HepG2 (cell line): ENCODE results near the gene MYOF. TPM values are rescaled to one million over a fixed set of nuclear protein-coding genes. Genes with fewer than 3 reads are reported as not detected.

Experiments
- ATF1 ChIP-seq: IDR thresholded peaks from 2 replicates; pipeline ENCODE4 v1.6.1; 2016; ENCODE audit warnings: mild to moderate bottlenecking, control low read depth
- JUNB ChIP-seq: sonication (generic); formaldehyde crosslinking; IDR thresholded peaks from 2 replicates; pipeline ENCODE4 v1.8.0; 2022; ENCODE audit warnings: missing genetic modification reagents, mild to moderate bottlenecking, borderline replicate concordance
- MTA1 ChIP-seq: sonication (generic); formaldehyde crosslinking; IDR thresholded peaks from 2 replicates; pipeline ENCODE4 v1.4.0; 2020; ENCODE audit warnings: missing genetic modification reagents, mild to moderate bottlenecking, borderline replicate concordance
- MTA3 ChIP-seq: sonication (generic); formaldehyde crosslinking; IDR thresholded peaks from 2 replicates; pipeline ENCODE4 v1.4.0; 2020; ENCODE audit warnings: missing genetic modification reagents
- SCMH1 ChIP-seq: sonication (generic); formaldehyde crosslinking; IDR thresholded peaks from 2 replicates; pipeline ENCODE4 v1.9.0; 2021; ENCODE audit warnings: missing genetic modification reagents, mild to moderate bottlenecking, borderline replicate concordance
- ZNF160 ChIP-seq: sonication (generic); formaldehyde crosslinking; IDR thresholded peaks from 2 replicates; pipeline ENCODE4 v1.8.0; 2022; ENCODE audit warnings: mild to moderate bottlenecking, inconsistent platforms, missing genetic modification reagents
- ZNF782 ChIP-seq: sonication (generic); formaldehyde crosslinking; IDR thresholded peaks from 2 replicates; pipeline ENCODE4 v1.4.0; 2020; ENCODE audit warnings: missing genetic modification reagents, mild to moderate bottlenecking, borderline replicate concordance
- polyA plus RNA-seq, 8 experiments: library from polyadenylated mRNA; depleted of rRNA in 3 of 8; stranded (reverse) in 7 of 8; unstranded in 1 of 8; fragments of >200 nt; fragmentation: Illumina TruSeq in 4 of 8; extraction: Trizol in 4 of 8; gene quantifications; 2 replicates each; pipeline versions ENCODE4 v1.2.1 to v1.2.3, GENCODE V29; 2011 to 2016; ENCODE audit warnings: low read depth in 4 of 8, missing spikeins in 1 of 8, mixed read lengths in 1 of 8; ENCODE audit not compliant: insufficient read depth in 1 of 8
- total RNA-seq, 5 experiments: library from RNA; depleted of rRNA; stranded (reverse); fragments of >200 nt; fragmentation: Illumina TruSeq; extraction: Trizol; gene quantifications; 2 replicates each; pipeline ENCODE4 v1.2.3, GENCODE V29; 2016; ENCODE audit warnings: low read depth in 1 of 5
- TF ChIP-seq, protein P1 (sequence below): sonication (generic); formaldehyde crosslinking; IDR thresholded peaks from 2 replicates; pipeline ENCODE4 v1.4.0; 2020; ENCODE audit warnings: missing genetic modification reagents, borderline replicate concordance
- TF ChIP-seq, protein P2 (sequence below): sonication (generic); formaldehyde crosslinking; IDR thresholded peaks from 2 replicates; pipeline ENCODE4 v1.4.0; 2020; ENCODE audit warnings: missing genetic modification reagents
- TF ChIP-seq, protein P3 (sequence below): IDR thresholded peaks from 2 replicates; pipeline ENCODE4 v1.4.0; 2020; ENCODE audit warnings: mild to moderate bottlenecking, missing genetic modification reagents
- TF ChIP-seq, protein P4 (sequence below): fragments of 450-650 bp; IDR thresholded peaks from 2 replicates; pipeline ENCODE4 v1.6.1; 2016
- TF ChIP-seq, protein P5 (sequence below): sonication (generic); formaldehyde crosslinking; IDR thresholded peaks from 2 replicates; pipeline ENCODE4 v1.5.0; 2020; ENCODE audit warnings: missing genetic modification reagents
- TF ChIP-seq, protein P6 (sequence below): sonication (generic); formaldehyde crosslinking; IDR thresholded peaks from 2 replicates; pipeline ENCODE4 v1.5.1; 2020; ENCODE audit warnings: missing genetic modification reagents, mild to moderate bottlenecking, borderline replicate concordance

The MYOF gene
- total and polyA plus RNA-seq, 2 of the 13 experiments (the other 11 are each of a cell fraction or from before 2014, with no cell fraction given): 0.18 to 0.42 TPM

- TF ChIP-seq, protein P1, sequence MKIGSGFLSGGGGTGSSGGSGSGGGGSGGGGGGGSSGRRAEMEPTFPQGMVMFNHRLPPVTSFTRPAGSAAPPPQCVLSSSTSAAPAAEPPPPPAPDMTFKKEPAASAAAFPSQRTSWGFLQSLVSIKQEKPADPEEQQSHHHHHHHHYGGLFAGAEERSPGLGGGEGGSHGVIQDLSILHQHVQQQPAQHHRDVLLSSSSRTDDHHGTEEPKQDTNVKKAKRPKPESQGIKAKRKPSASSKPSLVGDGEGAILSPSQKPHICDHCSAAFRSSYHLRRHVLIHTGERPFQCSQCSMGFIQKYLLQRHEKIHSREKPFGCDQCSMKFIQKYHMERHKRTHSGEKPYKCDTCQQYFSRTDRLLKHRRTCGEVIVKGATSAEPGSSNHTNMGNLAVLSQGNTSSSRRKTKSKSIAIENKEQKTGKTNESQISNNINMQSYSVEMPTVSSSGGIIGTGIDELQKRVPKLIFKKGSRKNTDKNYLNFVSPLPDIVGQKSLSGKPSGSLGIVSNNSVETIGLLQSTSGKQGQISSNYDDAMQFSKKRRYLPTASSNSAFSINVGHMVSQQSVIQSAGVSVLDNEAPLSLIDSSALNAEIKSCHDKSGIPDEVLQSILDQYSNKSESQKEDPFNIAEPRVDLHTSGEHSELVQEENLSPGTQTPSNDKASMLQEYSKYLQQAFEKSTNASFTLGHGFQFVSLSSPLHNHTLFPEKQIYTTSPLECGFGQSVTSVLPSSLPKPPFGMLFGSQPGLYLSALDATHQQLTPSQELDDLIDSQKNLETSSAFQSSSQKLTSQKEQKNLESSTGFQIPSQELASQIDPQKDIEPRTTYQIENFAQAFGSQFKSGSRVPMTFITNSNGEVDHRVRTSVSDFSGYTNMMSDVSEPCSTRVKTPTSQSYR (CRISPR knock-in tag): no peak
- TF ChIP-seq, protein P2, sequence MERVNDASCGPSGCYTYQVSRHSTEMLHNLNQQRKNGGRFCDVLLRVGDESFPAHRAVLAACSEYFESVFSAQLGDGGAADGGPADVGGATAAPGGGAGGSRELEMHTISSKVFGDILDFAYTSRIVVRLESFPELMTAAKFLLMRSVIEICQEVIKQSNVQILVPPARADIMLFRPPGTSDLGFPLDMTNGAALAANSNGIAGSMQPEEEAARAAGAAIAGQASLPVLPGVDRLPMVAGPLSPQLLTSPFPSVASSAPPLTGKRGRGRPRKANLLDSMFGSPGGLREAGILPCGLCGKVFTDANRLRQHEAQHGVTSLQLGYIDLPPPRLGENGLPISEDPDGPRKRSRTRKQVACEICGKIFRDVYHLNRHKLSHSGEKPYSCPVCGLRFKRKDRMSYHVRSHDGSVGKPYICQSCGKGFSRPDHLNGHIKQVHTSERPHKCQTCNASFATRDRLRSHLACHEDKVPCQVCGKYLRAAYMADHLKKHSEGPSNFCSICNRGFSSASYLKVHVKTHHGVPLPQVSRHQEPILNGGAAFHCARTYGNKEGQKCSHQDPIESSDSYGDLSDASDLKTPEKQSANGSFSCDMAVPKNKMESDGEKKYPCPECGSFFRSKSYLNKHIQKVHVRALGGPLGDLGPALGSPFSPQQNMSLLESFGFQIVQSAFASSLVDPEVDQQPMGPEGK (CRISPR knock-in tag): no peak
- TF ChIP-seq JUNB (CRISPR knock-in tag) (no peak), MTA1 (CRISPR knock-in tag) (no peak), MTA3 (CRISPR knock-in tag) (no peak), SCMH1 (CRISPR knock-in tag) (no peak), ZNF782 (CRISPR knock-in tag) (no peak), ZNF160 (CRISPR knock-in tag) (no peak), ATF1 (CRISPR knock-in tag) (peak; percentile 66)
- TF ChIP-seq, protein P3, sequence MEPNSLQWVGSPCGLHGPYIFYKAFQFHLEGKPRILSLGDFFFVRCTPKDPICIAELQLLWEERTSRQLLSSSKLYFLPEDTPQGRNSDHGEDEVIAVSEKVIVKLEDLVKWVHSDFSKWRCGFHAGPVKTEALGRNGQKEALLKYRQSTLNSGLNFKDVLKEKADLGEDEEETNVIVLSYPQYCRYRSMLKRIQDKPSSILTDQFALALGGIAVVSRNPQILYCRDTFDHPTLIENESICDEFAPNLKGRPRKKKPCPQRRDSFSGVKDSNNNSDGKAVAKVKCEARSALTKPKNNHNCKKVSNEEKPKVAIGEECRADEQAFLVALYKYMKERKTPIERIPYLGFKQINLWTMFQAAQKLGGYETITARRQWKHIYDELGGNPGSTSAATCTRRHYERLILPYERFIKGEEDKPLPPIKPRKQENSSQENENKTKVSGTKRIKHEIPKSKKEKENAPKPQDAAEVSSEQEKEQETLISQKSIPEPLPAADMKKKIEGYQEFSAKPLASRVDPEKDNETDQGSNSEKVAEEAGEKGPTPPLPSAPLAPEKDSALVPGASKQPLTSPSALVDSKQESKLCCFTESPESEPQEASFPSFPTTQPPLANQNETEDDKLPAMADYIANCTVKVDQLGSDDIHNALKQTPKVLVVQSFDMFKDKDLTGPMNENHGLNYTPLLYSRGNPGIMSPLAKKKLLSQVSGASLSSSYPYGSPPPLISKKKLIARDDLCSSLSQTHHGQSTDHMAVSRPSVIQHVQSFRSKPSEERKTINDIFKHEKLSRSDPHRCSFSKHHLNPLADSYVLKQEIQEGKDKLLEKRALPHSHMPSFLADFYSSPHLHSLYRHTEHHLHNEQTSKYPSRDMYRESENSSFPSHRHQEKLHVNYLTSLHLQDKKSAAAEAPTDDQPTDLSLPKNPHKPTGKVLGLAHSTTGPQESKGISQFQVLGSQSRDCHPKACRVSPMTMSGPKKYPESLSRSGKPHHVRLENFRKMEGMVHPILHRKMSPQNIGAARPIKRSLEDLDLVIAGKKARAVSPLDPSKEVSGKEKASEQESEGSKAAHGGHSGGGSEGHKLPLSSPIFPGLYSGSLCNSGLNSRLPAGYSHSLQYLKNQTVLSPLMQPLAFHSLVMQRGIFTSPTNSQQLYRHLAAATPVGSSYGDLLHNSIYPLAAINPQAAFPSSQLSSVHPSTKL (CRISPR knock-in tag): peak; percentile 39; the same call in 1 of the 2 replicates
- TF ChIP-seq, protein P4, sequence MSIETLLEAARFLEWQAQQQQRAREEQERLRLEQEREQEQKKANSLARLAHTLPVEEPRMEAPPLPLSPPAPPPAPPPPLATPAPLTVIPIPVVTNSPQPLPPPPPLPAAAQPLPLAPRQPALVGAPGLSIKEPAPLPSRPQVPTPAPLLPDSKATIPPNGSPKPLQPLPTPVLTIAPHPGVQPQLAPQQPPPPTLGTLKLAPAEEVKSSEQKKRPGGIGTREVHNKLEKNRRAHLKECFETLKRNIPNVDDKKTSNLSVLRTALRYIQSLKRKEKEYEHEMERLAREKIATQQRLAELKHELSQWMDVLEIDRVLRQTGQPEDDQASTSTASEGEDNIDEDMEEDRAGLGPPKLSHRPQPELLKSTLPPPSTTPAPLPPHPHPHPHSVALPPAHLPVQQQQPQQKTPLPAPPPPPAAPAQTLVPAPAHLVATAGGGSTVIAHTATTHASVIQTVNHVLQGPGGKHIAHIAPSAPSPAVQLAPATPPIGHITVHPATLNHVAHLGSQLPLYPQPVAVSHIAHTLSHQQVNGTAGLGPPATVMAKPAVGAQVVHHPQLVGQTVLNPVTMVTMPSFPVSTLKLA: no peak
- TF ChIP-seq, protein P5, sequence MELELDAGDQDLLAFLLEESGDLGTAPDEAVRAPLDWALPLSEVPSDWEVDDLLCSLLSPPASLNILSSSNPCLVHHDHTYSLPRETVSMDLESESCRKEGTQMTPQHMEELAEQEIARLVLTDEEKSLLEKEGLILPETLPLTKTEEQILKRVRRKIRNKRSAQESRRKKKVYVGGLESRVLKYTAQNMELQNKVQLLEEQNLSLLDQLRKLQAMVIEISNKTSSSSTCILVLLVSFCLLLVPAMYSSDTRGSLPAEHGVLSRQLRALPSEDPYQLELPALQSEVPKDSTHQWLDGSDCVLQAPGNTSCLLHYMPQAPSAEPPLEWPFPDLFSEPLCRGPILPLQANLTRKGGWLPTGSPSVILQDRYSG (CRISPR knock-in tag): no peak
- TF ChIP-seq, protein P6, sequence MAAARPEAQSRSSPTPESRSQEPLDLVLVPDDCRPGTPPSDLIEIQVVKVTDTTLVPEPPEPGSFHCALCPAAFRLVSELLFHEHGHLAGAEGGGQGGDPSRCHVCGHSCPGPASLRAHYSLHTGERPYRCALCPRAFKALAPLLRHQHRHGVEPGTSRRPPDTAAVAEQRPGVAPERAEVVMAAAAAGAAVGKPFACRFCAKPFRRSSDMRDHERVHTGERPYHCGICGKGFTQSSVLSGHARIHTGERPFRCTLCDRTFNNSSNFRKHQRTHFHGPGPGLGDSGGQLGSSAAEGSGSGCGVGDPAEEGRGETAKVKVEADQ (CRISPR knock-in tag): no peak
Observed at GRCh38 chr10:93437086-93437945, 44.8 kb downstream of the MYOF start (continued).
